ENCODE measurements around the gene FIGN. TPM values are rescaled to one million over a fixed set of nuclear protein-coding genes. Genes with fewer than 3 reads are reported as not detected.

FIGN gene
- total RNA-seq, 1 experiment from 2014 or later = 19.4 TPM

GRCh38 chr2:163558251-163559021 is 177.4 kb downstream of the FIGN start:
- no peak for TF ChIP-seq TEAD1 (CRISPR knock-in tag; IDR thresholded peaks at IDR 0.05)
- 0 out of 2 replicates have a peak, but pooled peaks have one; percentile 13 for TF ChIP-seq ZNF423 (CRISPR knock-in tag; IDR thresholded peaks at IDR 0.05)
- ATAC-seq (peak; percentile 41; the same call in 1 of the 2 replicates), DNase-seq (ENCODE audit: low spot score) (no peak)
- CTCF ChIA-PET = no interaction called here
- no peak overlapping the region for H3K27ac Mint-ChIP-seq
- no peak overlapping the region for H3K4me3 Mint-ChIP-seq
- no peaks in the 10 kb centered on the region for H3K9me3 Mint-ChIP-seq
- H3K27me3 Mint-ChIP-seq (ENCODE audit: low read depth) = no peaks in the 10 kb centered on the region
- no peaks in the 10 kb centered on the region for H3K36me3 Mint-ChIP-seq
- peaks cover 6% of the 10 kb centered on the region for H3K4me1 Mint-ChIP-seq
- POLR2A ChIA-PET = no interaction called here

- ChIA-PET CTCF (no interaction called here), POLR2A (no interaction called here)
- TF ChIP-seq ZNF219 (CRISPR knock-in tag; IDR thresholded peaks at IDR 0.05; ENCODE audit: borderline replicate concordance) (no peak), ZBTB43 (CRISPR knock-in tag; IDR thresholded peaks at IDR 0.05) (no peak)
- no peak overlapping the region for H3K27ac Mint-ChIP-seq
- no peak for DNase-seq (ENCODE audit: low spot score)
- H3K4me1 Mint-ChIP-seq = peaks cover 6% of the 10 kb centered on the region
- H3K4me3 Mint-ChIP-seq = no peak overlapping the region
- no peaks in the 10 kb centered on the region for H3K36me3 Mint-ChIP-seq
- ATAC-seq = no peak
- H3K27me3 Mint-ChIP-seq (ENCODE audit: low read depth) = no peaks in the 10 kb centered on the region
- no peaks in the 10 kb centered on the region for H3K9me3 Mint-ChIP-seq
Measured at GRCh38 chr2:163556511-163556910, 179.3 kb downstream of the FIGN start.

GRCh38 chr2:163554864-163555263 is 180.9 kb downstream of the FIGN start:
- ATAC-seq (no peak), DNase-seq (ENCODE audit: low spot score) (no peak)
- no peaks in the 10 kb centered on the region for H3K9me3 Mint-ChIP-seq
- peaks cover 6% of the 10 kb centered on the region for H3K4me1 Mint-ChIP-seq
- H3K27ac Mint-ChIP-seq = no peak overlapping the region
- no peak overlapping the region for H3K4me3 Mint-ChIP-seq
- ChIA-PET POLR2A (no interaction called here), CTCF (no interaction called here)
- no peaks in the 10 kb centered on the region for H3K27me3 Mint-ChIP-seq (ENCODE audit: low read depth)
- H3K36me3 Mint-ChIP-seq = no peaks in the 10 kb centered on the region
- TF ChIP-seq USF1 (CRISPR knock-in tag; IDR thresholded peaks at IDR 0.05) (no peak), HMGXB4 (CRISPR knock-in tag; IDR thresholded peaks at IDR 0.05) (no peak), PRDM15 (CRISPR knock-in tag; IDR thresholded peaks at IDR 0.05) (no peak), SP1 (CRISPR knock-in tag; conservative IDR thresholded peaks at IDR 0.05) (no peak), FOXP1 (CRISPR knock-in tag; IDR thresholded peaks at IDR 0.05; ENCODE audit: borderline replicate concordance) (no peak), PRRX2 (CRISPR knock-in tag; IDR thresholded peaks at IDR 0.05) (no peak), ZBTB21 (CRISPR knock-in tag; IDR thresholded peaks at IDR 0.05; ENCODE audit: borderline replicate concordance) (no peak), ZNF532 (CRISPR knock-in tag; IDR thresholded peaks at IDR 0.05; ENCODE audit: borderline replicate concordance) (no peak), ZSCAN18 (CRISPR knock-in tag; IDR thresholded peaks at IDR 0.05) (no peak), NFATC4 (CRISPR knock-in tag; IDR thresholded peaks at IDR 0.05) (no peak), ATF6 (CRISPR knock-in tag; IDR thresholded peaks at IDR 0.05) (no peak)
